SK-N-SH (cell line): ENCODE measurements around the gene CD74. TPM values are rescaled to one million over a fixed set of nuclear protein-coding genes. Genes with fewer than 3 reads are reported as not detected.

Source experiments
- CTCF ChIA-PET: fragments of 300-600, 350-600 bp; formaldehyde crosslinking; extraction: SDS; loops from one replicate; lab custom pipeline; 2021; lab: Yijun Ruan, JAX
- POLR2A ChIA-PET: fragments of 350-600 bp; sonication (Branson Sonifier 250); formaldehyde crosslinking; extraction: SDS; loops from one replicate; lab custom pipeline; 2020; ENCODE audit warnings: antibody characterized with exemption, inconsistent platforms; lab: Yijun Ruan, JAX
- DNase-seq: peaks from one replicate; pipeline ENCODE4 v3.0.0; 2012
- H2AFZ ChIP-seq: fragments of 200-600 bp; sonication (generic); 2 replicates; pipeline ENCODE4 v1.8.1; 2016; ENCODE audit warnings: antibody characterized with exemption, mild to moderate bottlenecking, low read depth
- H3F3A ChIP-seq: fragments of 200-600 bp; sonication (generic); replicated peaks from 2 replicates; pipeline ENCODE3; 2016; ENCODE audit warnings: antibody characterized with exemption, mild to moderate bottlenecking; ENCODE audit not compliant: insufficient read depth
- H3K27ac ChIP-seq, 2 experiments: fragments of 200-500 bp in 1 of 2; fragments of 200-600 bp in 1 of 2; sonication (Bioruptor generic) in 1 of 2; sonication (generic), shearing (Covaris generic) in 1 of 2; 2 replicates each; pipeline versions ENCODE4 v1.5.1 to v1.6.1; 2014 to 2016; ENCODE audit warnings: low read depth in 2 of 2, inconsistent platforms in 1 of 2, low read length in 1 of 2, mild to moderate bottlenecking in 1 of 2, mixed read lengths in 1 of 2
- H3K27me3 ChIP-seq: fragments of 200-600 bp; sonication (generic), shearing (Covaris generic); 2 replicates; pipeline ENCODE4 v1.6.1; 2016; ENCODE audit warnings: mixed run types; ENCODE audit not compliant: insufficient read depth
- H3K36me3 ChIP-seq, 2 experiments: fragments of 200-500 bp in 1 of 2; fragments of 200-600 bp in 1 of 2; sonication (Bioruptor generic) in 1 of 2; sonication (generic) in 1 of 2; replicated peaks in 1 of 2; 2 replicates each; pipeline versions ENCODE3 to v1.5.1; 2014 to 2016; ENCODE audit warnings: low read length in 1 of 2, mild to moderate bottlenecking in 1 of 2; ENCODE audit not compliant: insufficient read depth in 2 of 2, control insufficient read depth in 1 of 2
- H3K4me1 ChIP-seq, 2 experiments: fragments of 200-500 bp in 1 of 2; fragments of 200-600 bp in 1 of 2; sonication (Bioruptor generic) in 1 of 2; sonication (generic), shearing (Covaris generic) in 1 of 2; 2 replicates each; pipeline versions ENCODE4 v1.5.1 to v1.6.1; 2014 to 2016; ENCODE audit warnings: low read depth in 1 of 2, low read length in 1 of 2, mixed run types in 1 of 2; ENCODE audit not compliant: insufficient read depth in 2 of 2, control insufficient read depth in 1 of 2
- H3K4me2 ChIP-seq: fragments of 200-600 bp; sonication (generic), shearing (Covaris generic); 2 replicates; pipeline ENCODE4 v1.6.1; 2017; ENCODE audit warnings: mixed run types
- H3K4me3 ChIP-seq, 2 experiments: fragments of 200-500 bp in 1 of 2; fragments of 200-600 bp in 1 of 2; sonication (Bioruptor generic) in 1 of 2; sonication (generic), shearing (Covaris generic) in 1 of 2; 2 replicates each; pipeline versions ENCODE4 v1.5.1 to v1.8.1; 2014 to 2016; ENCODE audit warnings: low read depth in 2 of 2, inconsistent platforms in 1 of 2, low read length in 1 of 2, mild to moderate bottlenecking in 1 of 2, mixed read lengths in 1 of 2, moderate library complexity in 1 of 2
- H3K79me2 ChIP-seq: fragments of 200-600 bp; sonication (generic); 2 replicates; pipeline ENCODE4 v1.8.1; 2017; ENCODE audit warnings: mild to moderate bottlenecking; ENCODE audit not compliant: insufficient read depth
- H3K9ac ChIP-seq: fragments of 200-600 bp; sonication (generic); 2 replicates; pipeline ENCODE4 v1.6.1; 2017; ENCODE audit warnings: mixed run types
- H3K9me2 ChIP-seq: fragments of 200-600 bp; sonication (generic); 2 replicates; pipeline ENCODE4 v1.6.1; 2017; ENCODE audit warnings: mixed run types
- H3K9me3 ChIP-seq: fragments of 200-600 bp; sonication (generic); 2 replicates; pipeline ENCODE4 v1.6.1; 2017; ENCODE audit warnings: mixed run types, mild to moderate bottlenecking, moderate library complexity
- H4K20me1 ChIP-seq: fragments of 200-600 bp; sonication (generic); 2 replicates; pipeline ENCODE4 v1.6.1; 2017; ENCODE audit warnings: mild to moderate bottlenecking, mixed run types; ENCODE audit not compliant: insufficient read depth
- CHD2 ChIP-seq: fragments of 150-350 bp; IDR thresholded peaks from 2 replicates; pipeline ENCODE4 v1.6.1; 2018; ENCODE audit warnings: low read length; ENCODE audit not compliant: partially characterized antibody
- CTCF ChIP-seq: fragments of 200-600 bp; sonication (generic); IDR thresholded peaks from 2 replicates; pipeline ENCODE4 v1.6.1; 2017; ENCODE audit warnings: antibody characterized with exemption, mild to moderate bottlenecking, moderate library complexity
- EP300 ChIP-seq, 2 experiments: IDR thresholded peaks; 2 replicates each; pipeline versions ENCODE4 v1.4.0 to v1.6.1; 2012; ENCODE audit warnings: borderline replicate concordance in 1 of 2, low read depth in 1 of 2, low read length in 1 of 2
- EZH2phosphoT487 ChIP-seq: fragments of 200-600 bp; sonication (generic); IDR thresholded peaks from 2 replicates; pipeline ENCODE4 v1.6.1; 2017; ENCODE audit warnings: low read depth, mixed run types, mild to moderate bottlenecking, antibody characterized with exemption, moderate library complexity, borderline replicate concordance
- FOSL2 ChIP-seq: IDR thresholded peaks from 2 replicates; pipeline ENCODE4 v1.4.0; 2012; ENCODE audit warnings: low read depth, mild to moderate bottlenecking, moderate library complexity, borderline replicate concordance
- GABPA ChIP-seq: IDR thresholded peaks from 2 replicates; pipeline ENCODE4 v1.4.0; 2012; ENCODE audit warnings: low read depth, mild to moderate bottlenecking
- GATA2 ChIP-seq: sonication (generic); formaldehyde crosslinking; IDR thresholded peaks from 2 replicates; pipeline ENCODE4 v1.5.0; 2020; ENCODE audit warnings: mild to moderate bottlenecking, missing genetic modification reagents
- IRF3 ChIP-seq: fragments of 150-350 bp; IDR thresholded peaks from 2 replicates; pipeline ENCODE4 v1.6.1; 2016; ENCODE audit warnings: mild to moderate bottlenecking, low read depth, low read length
- MEF2A ChIP-seq: IDR thresholded peaks from 2 replicates; pipeline ENCODE4 v1.4.0; 2012; ENCODE audit warnings: low read depth, borderline replicate concordance
- NFIC ChIP-seq: IDR thresholded peaks from 2 replicates; pipeline ENCODE4 v1.4.0; 2012; ENCODE audit warnings: borderline replicate concordance
- PBX3 ChIP-seq: IDR thresholded peaks from 2 replicates; pipeline ENCODE4; 2012
- RAD21 ChIP-seq: IDR thresholded peaks from 2 replicates; pipeline ENCODE4 v1.6.1; 2012; ENCODE audit warnings: mild to moderate bottlenecking, low read length
- RCOR1 ChIP-seq: fragments of 150-350 bp; IDR thresholded peaks from 2 replicates; pipeline ENCODE4 v1.6.1; 2017; ENCODE audit warnings: antibody characterized with exemption, low read length
- RXRA ChIP-seq: IDR thresholded peaks from 2 replicates; pipeline ENCODE4 v1.4.0; 2012; ENCODE audit warnings: low read depth, mild to moderate bottlenecking, borderline replicate concordance
- SMC3 ChIP-seq: IDR thresholded peaks from 2 replicates; pipeline ENCODE4 v1.6.1; 2012; ENCODE audit warnings: low read depth, low read length, improper control_type of control experiment
- TAF1 ChIP-seq: IDR thresholded peaks from 2 replicates; pipeline ENCODE4 v1.6.1; 2012; ENCODE audit warnings: low read depth, mild to moderate bottlenecking, low read length, moderate library complexity, borderline replicate concordance
- YY1 ChIP-seq: IDR thresholded peaks from 2 replicates; pipeline ENCODE4 v1.4.0; 2012; ENCODE audit warnings: low read depth, mild to moderate bottlenecking
- ZBTB33 ChIP-seq: IDR thresholded peaks from 2 replicates; pipeline ENCODE4 v1.4.0; 2012; ENCODE audit warnings: low read depth, borderline replicate concordance
- WGBS: methylation state at CpG from one replicate; pipeline ENCODE4 v1.1.6; 2017; ENCODE audit warnings: low lambda C conversion rate; 5-methylcytosine and 5-hydroxymethylcytosine counted together
- polyA plus RNA-seq, 3 experiments: library from polyadenylated mRNA; depleted of rRNA; stranded (reverse); fragments of >200 nt; gene quantifications; 2 replicates each; pipeline ENCODE4 v1.2.3, GENCODE V29; 2012

CD74 gene
- polyA plus RNA-seq, 1 of the 3 experiments (the other 2 are of a cell fraction), result 0.26 TPM

GRCh38 chr5:150372639-150373038 lies 40.1 kb downstream of the CD74 start:
- no peaks in the 10 kb centered on the region for H4K20me1 ChIP-seq

GRCh38 chr5:150368526-150368925 lies 44.2 kb downstream of the CD74 start:
- Histone ChIP-seq H3K9me3 (no peaks in the 10 kb centered on the region), H2AFZ (no peak overlapping the region), H3K4me3 (no peak overlapping the region), H3K79me2 (no peaks in the 10 kb centered on the region), H3K4me2 (no peak overlapping the region), H3F3A (no peaks in the 10 kb centered on the region), H3K27me3 (no peaks in the 10 kb centered on the region), H3K4me1 (no peaks in the 10 kb centered on the region), H3K36me3 (peaks cover 45 to 78% of the 10 kb centered on the region in 2 experiments), H3K9me2 (no peaks in the 10 kb centered on the region), H4K20me1 (no peaks in the 10 kb centered on the region), H3K9ac (no peak overlapping the region), H3K27ac (no peak overlapping the region)
- DNase-seq, result no peak
- ChIA-PET CTCF (interaction anchor here (1.0 kb wide), 1 partner anchor 10 kb away, joined by 3 read pairs; no protein-coding TSS in a partner anchor), POLR2A (no interaction called here)
- 90% methylated on average over 1 of the region's 4 CpGs for WGBS
- no peak for TF ChIP-seq TAF1
- TF ChIP-seq IRF3, result no peak
- no peak for TF ChIP-seq EZH2phosphoT487
- no peak for TF ChIP-seq EP300 (IDR thresholded peaks at IDR 0.05; ENCODE audit: borderline replicate concordance in 1 of 2, low read depth in 1 of 2, low read length in 1 of 2)
- no peak for TF ChIP-seq GATA2
- TF ChIP-seq MEF2A, result no peak
- no peak for TF ChIP-seq RXRA
- no peak for TF ChIP-seq RAD21
- no peak for TF ChIP-seq FOSL2
- no peak for TF ChIP-seq CTCF
- no peak for TF ChIP-seq SMC3
- TF ChIP-seq CHD2, result no peak
- no peak for TF ChIP-seq RCOR1
- TF ChIP-seq NFIC, result no peak
- no peak for TF ChIP-seq GABPA
- no peak for TF ChIP-seq YY1

More at GRCh38 chr5:150372639-150373038, 40.1 kb downstream of the CD74 start:
- TF ChIP-seq PBX3 (no peak), ZBTB33 (no peak)
- TF ChIP-seq, all 33 proteins: peak for 0
- Histone ChIP-seq H3K4me1 (peaks cover 7 to 16% of the 10 kb centered on the region in 2 experiments; a peak in 3 of 4 replicates), H2AFZ (no peak overlapping the region), H3K36me3 (peaks cover 42 to 92% of the 10 kb centered on the region in 2 experiments), H3K79me2 (no peaks in the 10 kb centered on the region), H3K4me3 (no peak overlapping the region), H3K9me2 (no peaks in the 10 kb centered on the region), H3K27me3 (no peaks in the 10 kb centered on the region), H3K9ac (no peak overlapping the region), H3K9me3 (no peaks in the 10 kb centered on the region), H3F3A (peaks cover 18% of the 10 kb centered on the region), H3K4me2 (no peak overlapping the region), H3K27ac (no peak overlapping the region)
- no peak for DNase-seq
- ChIA-PET POLR2A (interaction anchor here (1.0 kb wide), 1 partner anchor 8 kb away, joined by 5 read pairs; no protein-coding TSS in a partner anchor), CTCF (interaction anchor here (0.6 to 1.7 kb wide), 2 partner anchors 22 to 1120 kb away, joined by 3 to 7 read pairs; no protein-coding TSS in a partner anchor)
- WGBS, result 96% methylated on average over 6 of the region's 6 CpGs
